Endothelial cell of umbilical vein (primary cell): ENCODE data around the gene MALRD1. TPM values are rescaled to one million over a fixed set of nuclear protein-coding genes. Genes with fewer than 3 reads are reported as not detected.

ENCODE experiments used
- BruUV-seq: library from RNA; stranded (reverse); fragments of 400-500 nt; replicated peaks from 2 replicates; lab custom pipeline; 2021; lab: Mats Ljungman, UMichigan
- CTCF ChIA-PET: fragments of 300-600, 350-600 bp; sonication (Branson Sonifier 250); formaldehyde crosslinking; loops from one replicate; lab custom pipeline; 2021; ENCODE audit warnings: antibody characterized with exemption, inconsistent platforms; lab: Charles Lee
- POLR2A ChIA-PET: fragments of 300-600, 350-600 bp; sonication (Branson Sonifier 250); formaldehyde crosslinking; loops from one replicate; lab custom pipeline; 2021; ENCODE audit warnings: antibody characterized with exemption, inconsistent platforms; lab: Charles Lee
- DNase-seq: peaks from one replicate; pipeline ENCODE4 v3.0.0-alpha.2; 2011; ENCODE audit warnings: low read depth, low spot score
- FAIRE-seq: peaks from 2 replicates; lab custom pipeline; 2011; peaks lifted over from hg19 to GRCh38; lab: Jason Lieb, UNC
- H2AFZ ChIP-seq: 2 replicates; pipeline ENCODE4 v1.6.0; 2012; ENCODE audit warnings: low read depth, low read length, control low read depth, inconsistent platforms
- H3K27ac ChIP-seq: 2 replicates; pipeline ENCODE4 v1.5.1; 2011; ENCODE audit warnings: low read depth, mild to moderate bottlenecking, control low read depth, low read length, moderate library complexity; ENCODE audit not compliant: insufficient read depth
- H3K27me3 ChIP-seq, 2 experiments: 2 replicates each; pipeline versions ENCODE4 v1.6.0 to v1.6.1; 2011; ENCODE audit warnings: low read length in 2 of 2, mixed read lengths in 1 of 2; ENCODE audit not compliant: control insufficient read depth in 2 of 2, insufficient read depth in 2 of 2
- H3K36me3 ChIP-seq, 2 experiments: 2 replicates in 1 of 2; 3 replicates in 1 of 2; pipeline ENCODE4 v1.5.1; 2011; ENCODE audit warnings: low read length in 2 of 2, mild to moderate bottlenecking in 1 of 2, moderate library complexity in 1 of 2; ENCODE audit not compliant: control insufficient read depth in 2 of 2, insufficient read depth in 2 of 2; ENCODE audit errors: extremely low read depth in 1 of 2
- H3K4me1 ChIP-seq: 3 replicates; pipeline ENCODE4 v1.5.1; 2011; ENCODE audit warnings: mild to moderate bottlenecking, low read length; ENCODE audit not compliant: control insufficient read depth, insufficient read depth; ENCODE audit errors: extremely low read depth
- H3K4me2 ChIP-seq: 2 replicates; pipeline ENCODE4 v1.6.1; 2011; ENCODE audit warnings: low read length, control low read depth, mixed read lengths; ENCODE audit not compliant: insufficient read depth
- H3K4me3 ChIP-seq, 3 experiments: fragments of 200-600 bp in 1 of 3; sonication (generic), shearing (Covaris generic) in 1 of 3; replicated peaks in 1 of 3; 2 replicates each; pipeline ENCODE4 v1.5.1; 2011 to 2016; ENCODE audit warnings: control low read depth in 3 of 3, low read length in 3 of 3, mild to moderate bottlenecking in 2 of 3, inconsistent platforms in 1 of 3, low read depth in 1 of 3, moderate library complexity in 1 of 3; ENCODE audit not compliant: insufficient read depth in 1 of 3
- H3K79me2 ChIP-seq: 2 replicates; pipeline ENCODE4 v1.6.0; 2012; ENCODE audit warnings: low read length, inconsistent platforms; ENCODE audit not compliant: control insufficient read depth, insufficient read depth
- H3K9ac ChIP-seq: replicated peaks from 2 replicates; pipeline ENCODE3; 2011; ENCODE audit warnings: low read length, control low read depth; ENCODE audit not compliant: insufficient read depth; ENCODE audit errors: extremely low read depth
- H3K9me1 ChIP-seq: replicated peaks from 3 replicates; pipeline ENCODE4 v1.6.0; 2011; ENCODE audit warnings: mild to moderate bottlenecking, low read length; ENCODE audit not compliant: control insufficient read depth, insufficient read depth; ENCODE audit errors: extremely low read depth
- H3K9me3 ChIP-seq: replicated peaks from 2 replicates; pipeline ENCODE4 v1.5.1; 2012; ENCODE audit warnings: low read length, inconsistent platforms; ENCODE audit not compliant: control insufficient read depth, insufficient read depth
- H4K20me1 ChIP-seq: replicated peaks from 2 replicates; pipeline ENCODE3; 2011; ENCODE audit warnings: mild to moderate bottlenecking, low read length; ENCODE audit not compliant: control insufficient read depth, insufficient read depth; ENCODE audit errors: extremely low read depth
- CTCF ChIP-seq, 2 donors: IDR thresholded peaks; 1 replicate in 1 of 2; 2 replicates in 1 of 2; pipeline ENCODE4 v1.5.1; 2011; ENCODE audit warnings: low read length in 2 of 2, mild to moderate bottlenecking in 2 of 2, moderate library complexity in 2 of 2, control low read depth in 1 of 2, inconsistent platforms in 1 of 2, low read depth in 1 of 2; ENCODE audit not compliant: insufficient read depth in 1 of 2; ENCODE audit errors: extremely low read depth in 1 of 2
- EZH2 ChIP-seq: IDR thresholded peaks from 2 replicates; pipeline ENCODE4 v1.6.1; 2012; ENCODE audit warnings: borderline replicate concordance, low read depth, mild to moderate bottlenecking, moderate library complexity, low read length, inconsistent platforms; ENCODE audit not compliant: severe bottlenecking
- FOS ChIP-seq: IDR thresholded peaks from 2 replicates; pipeline ENCODE4 v1.6.1; 2011; ENCODE audit warnings: mild to moderate bottlenecking, low read length, moderate library complexity, borderline replicate concordance; ENCODE audit not compliant: insufficient read depth
- GATA2 ChIP-seq: IDR thresholded peaks from 2 replicates; pipeline ENCODE4 v1.7.0; 2011; ENCODE audit warnings: low read depth, mild to moderate bottlenecking, moderate library complexity, mixed read lengths, low read length; ENCODE audit not compliant: insufficient read length, insufficient read depth
- JUN ChIP-seq: IDR thresholded peaks from 2 replicates; pipeline ENCODE4 v1.6.1; 2011; ENCODE audit warnings: borderline replicate concordance, low read depth; ENCODE audit not compliant: insufficient read length, insufficient read depth
- MAX ChIP-seq: IDR thresholded peaks from 2 replicates; pipeline ENCODE4 v1.6.1; 2011; ENCODE audit not compliant: insufficient read depth, insufficient read length
- MYC ChIP-seq: IDR thresholded peaks from one replicate; pipeline ENCODE4 v1.6.1; 2011; ENCODE audit warnings: mild to moderate bottlenecking, low read depth, low read length
- POLR2A ChIP-seq: IDR thresholded peaks from 2 replicates; pipeline ENCODE4 v1.6.1; 2012; ENCODE audit warnings: low read depth, mild to moderate bottlenecking, control low read depth, low read length
- POLR2AphosphoS5 ChIP-seq: IDR thresholded peaks from 2 replicates; pipeline ENCODE4 v1.6.1; 2012; ENCODE audit warnings: low read depth, mild to moderate bottlenecking, control low read depth, low read length, moderate library complexity; ENCODE audit not compliant: insufficient read depth
- dilution Hi-C: fragments of 300-500 bp; cut with MboI; formaldehyde crosslinking; loops from one replicate; pipeline ENCODE4 v1.15.0; 2019; ENCODE audit warnings: low sequenced_read_pairs; ENCODE audit not compliant: extremely low pct_ligation_motif_present
- intact Hi-C: fragments of 100-400 bp; cut with micrococcal nuclease; formaldehyde crosslinking; loops from one replicate; pipeline ENCODE4 v1.10.0; 2022
- polyA plus RNA-seq, 4 experiments: library from polyadenylated mRNA; depleted of rRNA in 3 of 4; stranded (reverse) in 3 of 4; unstranded in 1 of 4; fragments of >200 nt; gene quantifications; 2 replicates each; pipeline versions ENCODE4 v1.2.1 to v1.2.3, GENCODE V29; 2011 to 2012; ENCODE audit warnings: missing spikeins in 1 of 4
- total RNA-seq: library from RNA; stranded (reverse); gene quantifications from 2 replicates; pipeline ENCODE4 v1.2.3, GENCODE V29; 2021

Gene MALRD1
- total and polyA plus RNA-seq, 2 donors (not counting 3 experiments of a cell fraction or from before 2014, with no cell fraction given) = not detected

- H3K4me3 ChIP-seq = no peak overlapping the region
- H3K4me1 ChIP-seq = no peaks in the 10 kb centered on the region
- TF ChIP-seq GATA2 = no peak
- TF ChIP-seq MYC = no peak
- TF ChIP-seq MAX = no peak
- no peak for TF ChIP-seq JUN
- TF ChIP-seq POLR2A = no peak
- TF ChIP-seq FOS = no peak
- TF ChIP-seq EZH2 = no peak
- TF ChIP-seq POLR2AphosphoS5 = no peak
- no peak for TF ChIP-seq CTCF (IDR thresholded peaks at IDR 0.05; ENCODE audit: extremely low read depth in 1 of 2, insufficient read depth in 1 of 2, low read depth in 1 of 2, low read length in 2 of 2)
- dilution Hi-C loops (no loop called here), intact Hi-C loops (no loop called here)
- no peak for DNase-seq
- CTCF ChIA-PET = no interaction called here
- no peaks in the 10 kb centered on the region for H3K9me1 ChIP-seq
- no peaks in the 10 kb centered on the region for H3K9me3 ChIP-seq
- FAIRE-seq = no peak
- H3K9ac ChIP-seq = no peak overlapping the region
- no peaks in the 10 kb centered on the region for H4K20me1 ChIP-seq
- H3K4me2 ChIP-seq = no peak overlapping the region
- H2AFZ ChIP-seq = no peak overlapping the region
- no peaks in the 10 kb centered on the region for H3K27me3 ChIP-seq
- no peaks in the 10 kb centered on the region for H3K79me2 ChIP-seq
- no peak overlapping the region for H3K27ac ChIP-seq
- POLR2A ChIA-PET = no interaction called here
- no TSS peak for BruUV-seq
- H3K36me3 ChIP-seq = no peaks in the 10 kb centered on the region
Measured at GRCh38 chr10:19683356-19683755, 634.8 kb downstream of the MALRD1 start.
